ENCODE results near the gene CCDC91. TPM values are rescaled to one million over a fixed set of nuclear protein-coding genes. Genes with fewer than 3 reads are reported as not detected.

Gene CCDC91
- total and polyA plus RNA-seq, 2 experiments from 2014 or later = 13.9 to 25.5 TPM

- no peak for DNase-seq (ENCODE audit: low read depth in 1 of 2, low spot score in 1 of 2)
These were observed 31.9 kb downstream of the CCDC91 start for GRCh38 chr12:28222081-28222700.

GRCh38 chr12:28223025-28223554, 32.8 kb downstream of the CCDC91 start:
- no peak for TF ChIP-seq CTCF (IDR thresholded peaks at IDR 0.05; ENCODE audit: low read depth, low read length)
- Histone ChIP-seq H3K4me1 (ENCODE audit: low read depth) (no peaks in the 10 kb centered on the region), H3K27ac (no peak overlapping the region), H3K36me3 (no peaks in the 10 kb centered on the region), H3K9me3 (ENCODE audit: low read depth) (no peaks in the 10 kb centered on the region), H3K4me3 (no peak overlapping the region), H3K27me3 (no peaks in the 10 kb centered on the region)
- no peak for DNase-seq (ENCODE audit: low read depth in 1 of 2, low spot score in 1 of 2)

More at GRCh38 chr12:28222081-28222700, 31.9 kb downstream of the CCDC91 start:
- Histone ChIP-seq H3K4me1 (ENCODE audit: low read depth) (no peaks in the 10 kb centered on the region), H3K36me3 (no peaks in the 10 kb centered on the region), H3K9me3 (ENCODE audit: low read depth) (no peaks in the 10 kb centered on the region), H3K27me3 (no peaks in the 10 kb centered on the region), H3K4me3 (no peak overlapping the region), H3K27ac (no peak overlapping the region)
- no peak for TF ChIP-seq CTCF (IDR thresholded peaks at IDR 0.05; ENCODE audit: low read depth, low read length)

GRCh38 chr12:28223858-28224257, 33.6 kb downstream of the CCDC91 start:
- DNase-seq (ENCODE audit: low read depth in 1 of 2, low spot score in 1 of 2) = no peak
- no peak overlapping the region for H3K4me3 ChIP-seq

GRCh38 chr12:28226705-28227104, 36.4 kb downstream of the CCDC91 start:
- Histone ChIP-seq H3K27ac (no peak overlapping the region), H3K4me3 (no peak overlapping the region), H3K27me3 (no peaks in the 10 kb centered on the region), H3K4me1 (ENCODE audit: low read depth) (no peaks in the 10 kb centered on the region), H3K36me3 (no peaks in the 10 kb centered on the region), H3K9me3 (ENCODE audit: low read depth) (no peaks in the 10 kb centered on the region)
- no peak for TF ChIP-seq CTCF (IDR thresholded peaks at IDR 0.05; ENCODE audit: low read depth, low read length)
- DNase-seq (ENCODE audit: low read depth in 1 of 2, low spot score in 1 of 2) = no peak

More at GRCh38 chr12:28223858-28224257, 33.6 kb downstream of the CCDC91 start:
- no peak for TF ChIP-seq CTCF (IDR thresholded peaks at IDR 0.05; ENCODE audit: low read depth, low read length)
- H3K4me1 ChIP-seq (ENCODE audit: low read depth) = no peaks in the 10 kb centered on the region
- H3K27me3 ChIP-seq = no peaks in the 10 kb centered on the region
- no peak overlapping the region for H3K27ac ChIP-seq
- H3K36me3 ChIP-seq = no peaks in the 10 kb centered on the region
- no peaks in the 10 kb centered on the region for H3K9me3 ChIP-seq (ENCODE audit: low read depth)

GRCh38 chr12:28227251-28227650, 37.0 kb downstream of the CCDC91 start:
- Histone ChIP-seq H3K4me3 (no peak overlapping the region), H3K27ac (no peak overlapping the region), H3K9me3 (ENCODE audit: low read depth) (no peaks in the 10 kb centered on the region), H3K36me3 (no peaks in the 10 kb centered on the region), H3K27me3 (no peaks in the 10 kb centered on the region), H3K4me1 (ENCODE audit: low read depth) (no peaks in the 10 kb centered on the region)
- no peak for DNase-seq (ENCODE audit: low read depth in 1 of 2, low spot score in 1 of 2)
- TF ChIP-seq CTCF (IDR thresholded peaks at IDR 0.05; ENCODE audit: low read depth, low read length) = no peak
